GM12878 (cell line): Measurements from ENCODE around the gene PPP2R5C. TPM values are rescaled to one million over a fixed set of nuclear protein-coding genes. Genes with fewer than 3 reads are reported as not detected.

Source experiments
- ATAC-seq: fragments of 200-7000 bp; cut with Tn5 transposase; 3 replicates; pipeline ENCODE4 v1.9.1; 2020; ENCODE audit warnings: mild to moderate bottlenecking, moderate library complexity
- BruUV-seq: library from RNA; stranded (reverse); fragments of 400-500 nt; replicated peaks from 2 replicates; lab custom pipeline; 2021; lab: Mats Ljungman, UMichigan
- CTCF ChIA-PET: fragments of 300-600 bp; sonication (Branson Sonifier 250); formaldehyde crosslinking; extraction: SDS; loops from one replicate; lab custom pipeline; 2021; ENCODE audit warnings: inconsistent platforms; lab: Yijun Ruan, JAX
- POLR2A ChIA-PET: fragments of 350-600 bp; formaldehyde crosslinking; extraction: SDS; loops from one replicate; lab custom pipeline; 2021; ENCODE audit warnings: inconsistent platforms; lab: Charles Lee
- RAD21 ChIA-PET: fragments of 300-600 bp; sonication (Branson Sonifier 250); formaldehyde crosslinking; loops from one replicate; lab custom pipeline; 2023; ENCODE audit warnings: antibody characterized with exemption; ENCODE audit not compliant: unreplicated experiment; lab: Charles Lee
- SMC1A ChIA-PET: fragments of 300-600 bp; sonication (Branson Sonifier 250); formaldehyde crosslinking; loops from one replicate; lab custom pipeline; 2023; ENCODE audit not compliant: unreplicated experiment, uncharacterized antibody; lab: Charles Lee
- DNase-seq: peaks from one replicate; pipeline ENCODE4 v3.0.0-alpha.2; 2011; ENCODE audit warnings: low read depth, low spot score
- FAIRE-seq: peaks from 3 replicates; lab custom pipeline; 2011; peaks lifted over from hg19 to GRCh38; lab: Jason Lieb, UNC
- H2AFZ ChIP-seq: 2 replicates; pipeline ENCODE4 v1.6.0; 2011; ENCODE audit warnings: low read depth, low read length, control low read depth; ENCODE audit not compliant: control insufficient read depth
- H3K27ac ChIP-seq: 2 replicates; pipeline ENCODE4 v1.5.1; 2011; ENCODE audit warnings: control low read depth; ENCODE audit not compliant: control insufficient read depth, insufficient read depth
- H3K27me3 ChIP-seq, 2 experiments: replicated peaks in 1 of 2; 2 replicates each; pipeline versions ENCODE4 v1.6.0 to v1.6.1; 2011; ENCODE audit warnings: low read length in 1 of 2; ENCODE audit not compliant: control insufficient read depth in 2 of 2, insufficient read depth in 2 of 2
- H3K36me3 ChIP-seq, 2 experiments: 2 replicates each; pipeline ENCODE4 v1.5.1; 2011; ENCODE audit warnings: low read length in 1 of 2; ENCODE audit not compliant: control insufficient read depth in 2 of 2, insufficient read depth in 2 of 2
- H3K4me1 ChIP-seq: 2 replicates; pipeline ENCODE4 v1.6.1; 2011; ENCODE audit warnings: mild to moderate bottlenecking, low read length, moderate library complexity, mixed read lengths; ENCODE audit not compliant: control insufficient read depth, insufficient read depth
- H3K4me2 ChIP-seq: 2 replicates; pipeline ENCODE4 v1.6.0; 2011; ENCODE audit warnings: control low read depth; ENCODE audit not compliant: control insufficient read depth, insufficient read depth
- H3K4me3 ChIP-seq: fragments of 200-600 bp; sonication (generic); 2 replicates; pipeline ENCODE4 v1.5.1; 2016
- H3K79me2 ChIP-seq: 2 replicates; pipeline ENCODE4 v1.6.0; 2011; ENCODE audit warnings: low read length; ENCODE audit not compliant: control insufficient read depth, insufficient read depth
- H3K9ac ChIP-seq: 2 replicates; pipeline ENCODE4 v1.8.0; 2011; ENCODE audit warnings: low read length, control low read depth, mixed read lengths; ENCODE audit not compliant: control insufficient read depth, insufficient read depth
- H3K9me3 ChIP-seq: replicated peaks from 3 replicates; pipeline ENCODE4 v1.5.1; 2011; ENCODE audit warnings: mild to moderate bottlenecking, low read length; ENCODE audit not compliant: control insufficient read depth, insufficient read depth
- H4K20me1 ChIP-seq: 2 replicates; pipeline ENCODE4 v1.6.0; 2011; ENCODE audit not compliant: control insufficient read depth, insufficient read depth
- CREM ChIP-seq: IDR thresholded peaks from 2 replicates; pipeline ENCODE4 v1.6.1; 2014; ENCODE audit warnings: antibody characterized with exemption, low read depth
- ELK1 ChIP-seq: IDR thresholded peaks from 2 replicates; pipeline ENCODE4 v1.6.1; 2012; ENCODE audit warnings: low read depth, low read length, improper control_type of control experiment
- NKRF ChIP-seq: fragments of 450-650 bp; conservative IDR thresholded peaks from 2 replicates; pipeline ENCODE4 v1.6.1; 2017; ENCODE audit warnings: mild to moderate bottlenecking, moderate library complexity
- POU2F2 ChIP-seq: IDR thresholded peaks from 3 replicates; pipeline ENCODE4 v1.6.1; 2011; ENCODE audit warnings: low read depth, mild to moderate bottlenecking, low read length, borderline replicate concordance
- SP1 ChIP-seq: IDR thresholded peaks from one replicate; pipeline ENCODE4 v1.6.1; 2011; ENCODE audit warnings: low read depth, low read length
- SREBF1 ChIP-seq: IDR thresholded peaks from 2 replicates; pipeline ENCODE4 v1.6.1; 2012; ENCODE audit warnings: mild to moderate bottlenecking, low read length
- SRF ChIP-seq, 2 experiments: IDR thresholded peaks; 2 replicates each; pipeline ENCODE4 v1.6.1; 2011; ENCODE audit warnings: low read depth in 2 of 2, low read length in 2 of 2, mild to moderate bottlenecking in 1 of 2, moderate library complexity in 1 of 2
- TARDBP ChIP-seq: IDR thresholded peaks from 2 replicates; pipeline ENCODE4 v1.6.1; 2016; ENCODE audit warnings: borderline replicate concordance
- WGBS: methylation state at CpG from one replicate; pipeline ENCODE4 v1.1.6; 2016; ENCODE audit warnings: low lambda C conversion rate; ENCODE audit not compliant: insufficient replicate concordance, insufficient coverage; ENCODE audit errors: missing lambda C conversion rate; 5-methylcytosine and 5-hydroxymethylcytosine counted together
- in situ Hi-C: fragments of 300-500 bp; cut with MboI; formaldehyde crosslinking; loops from 9 replicates; pipeline ENCODE4 v1.14.3; 2018; ENCODE audit warnings: mixed read lengths
- intact Hi-C: fragments of 100-400 bp; cut with micrococcal nuclease; formaldehyde crosslinking; loops from one replicate; pipeline ENCODE4 v1.14.2; 2022; ENCODE audit not compliant: unreplicated experiment
- polyA plus RNA-seq, 11 experiments: library from polyadenylated mRNA; depleted of rRNA in 4 of 11; unstranded in 6 of 11; stranded (reverse) in 5 of 11; fragments of >200 nt; fragmentation: Nextera tagmentation in 4 of 11; fragmentation: Illumina TruSeq in 1 of 11; extraction: Ambion mirVana in 4 of 11; extraction: Trizol in 1 of 11; gene quantifications; 1 replicate in 1 of 11; 2 replicates in 10 of 11; pipeline versions ENCODE4 v1.2.1 to v1.2.3, GENCODE V29; 2011 to 2016; ENCODE audit warnings: inconsistent platforms in 2 of 11, missing spikeins in 2 of 11, low read depth in 1 of 11
- total RNA-seq, 4 experiments: library from RNA; depleted of rRNA in 3 of 4; stranded (reverse); fragments of >200 nt in 3 of 4; fragmentation: Illumina TruSeq in 1 of 4; extraction: Trizol in 1 of 4; gene quantifications; 2 replicates each; pipeline versions ENCODE4 v1.2.1 to v1.2.3, GENCODE V29; 2013 to 2021

The PPP2R5C gene
- total and polyA plus RNA-seq, 10 of the 15 experiments (the other 5 are each of a cell fraction or from before 2014, with no cell fraction given), result 106 to 199 (median 144) TPM

- Histone ChIP-seq H3K27me3 (no peaks in the 10 kb centered on the region), H3K4me2 (no peak overlapping the region), H3K9me3 (no peaks in the 10 kb centered on the region), H3K79me2 (no peaks in the 10 kb centered on the region), H3K27ac (no peak overlapping the region), H3K4me1 (no peaks in the 10 kb centered on the region), H4K20me1 (no peaks in the 10 kb centered on the region), H3K4me3 (no peak overlapping the region), H2AFZ (no peak overlapping the region), H3K36me3 (no peaks in the 10 kb centered on the region), H3K9ac (no peak overlapping the region)
- BruUV-seq, result no TSS peak
- ATAC-seq (no peak), FAIRE-seq (no peak), DNase-seq (no peak)
- in situ Hi-C loops (no loop called here), intact Hi-C loops (no loop called here)
- TF ChIP-seq ELK1, result no peak
- TF ChIP-seq TARDBP, result no peak
- TF ChIP-seq SRF (IDR thresholded peaks at IDR 0.05; ENCODE audit: low read depth in 2 of 2, low read length in 2 of 2), result no peak
- no peak for TF ChIP-seq POU2F2
- TF ChIP-seq NKRF, result no peak
- no peak for TF ChIP-seq SREBF1
- TF ChIP-seq CREM, result no peak
- TF ChIP-seq SP1, result no peak
- RAD21 ChIA-PET, result interaction anchor here (1.0 to 1.6 kb wide), 3 partner anchors 113 to 249 kb away, joined by 3 to 6 read pairs (median 4); no protein-coding TSS in a partner anchor
- CTCF ChIA-PET, result interaction anchor here (1.5 kb wide), 1 partner anchor 250 kb away, joined by 4 read pairs; no protein-coding TSS in a partner anchor
- SMC1A ChIA-PET, result interaction anchor here (1.2 kb wide), 1 partner anchor 37 kb away, joined by 3 read pairs; no protein-coding TSS in a partner anchor
- WGBS, result 54% methylated on average over 25 of the region's 25 CpGs
- POLR2A ChIA-PET, result no interaction called here
These were observed 194.8 kb downstream of the PPP2R5C start for GRCh38 chr14:101956179-101956885.
